ENCODE data around the gene RHOH. TPM values are rescaled to one million over a fixed set of nuclear protein-coding genes. Genes with fewer than 3 reads are reported as not detected.

The RHOH gene
- polyA plus RNA-seq, 1 experiment: not detected

DNA sequence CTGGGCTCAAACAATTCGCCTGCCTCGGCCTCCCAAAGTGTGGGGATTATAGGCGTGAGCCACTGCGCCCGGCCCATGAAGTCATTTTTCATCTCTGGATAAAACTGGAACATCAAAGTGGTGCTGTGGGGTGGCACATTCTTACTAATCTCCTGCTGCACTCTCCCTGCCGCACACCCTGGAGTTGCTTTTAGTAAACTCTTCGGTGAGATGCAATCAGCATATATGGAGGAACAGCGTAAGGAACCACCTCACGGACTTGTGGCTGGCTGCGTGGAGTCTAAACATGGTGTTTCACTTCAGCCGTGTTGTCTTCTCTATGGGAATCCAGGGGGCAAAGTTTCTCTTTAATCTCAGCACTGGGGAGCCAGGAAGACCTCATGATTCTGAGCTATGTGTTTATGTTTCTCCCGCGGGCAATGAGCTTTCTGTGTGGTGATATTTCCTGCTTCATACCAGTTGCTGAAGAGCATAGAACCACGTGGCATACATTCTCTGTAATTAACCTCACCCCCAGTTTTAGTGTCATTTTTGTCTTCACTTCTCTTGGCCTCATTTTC is 2.1 kb upstream of the RHOH start:
- H3K4me3 ChIP-seq (ENCODE audit: low read depth, low read length): peak overlapping the region; percentile 22; the same call in 1 of the 2 replicates
- ChIA-PET POLR2A (no interaction called here), CTCF (no interaction called here)
- no peaks in the 10 kb centered on the region for H3K9me3 ChIP-seq (ENCODE audit: control insufficient read depth, insufficient read depth, low read length)
- H3K27me3 ChIP-seq (ENCODE audit: control insufficient read depth, insufficient read depth, low read length): no peaks in the 10 kb centered on the region
- H3K27ac ChIP-seq (ENCODE audit: low read depth, low read length): peak overlapping the region; percentile 73
- TF ChIP-seq, protein P1, sequence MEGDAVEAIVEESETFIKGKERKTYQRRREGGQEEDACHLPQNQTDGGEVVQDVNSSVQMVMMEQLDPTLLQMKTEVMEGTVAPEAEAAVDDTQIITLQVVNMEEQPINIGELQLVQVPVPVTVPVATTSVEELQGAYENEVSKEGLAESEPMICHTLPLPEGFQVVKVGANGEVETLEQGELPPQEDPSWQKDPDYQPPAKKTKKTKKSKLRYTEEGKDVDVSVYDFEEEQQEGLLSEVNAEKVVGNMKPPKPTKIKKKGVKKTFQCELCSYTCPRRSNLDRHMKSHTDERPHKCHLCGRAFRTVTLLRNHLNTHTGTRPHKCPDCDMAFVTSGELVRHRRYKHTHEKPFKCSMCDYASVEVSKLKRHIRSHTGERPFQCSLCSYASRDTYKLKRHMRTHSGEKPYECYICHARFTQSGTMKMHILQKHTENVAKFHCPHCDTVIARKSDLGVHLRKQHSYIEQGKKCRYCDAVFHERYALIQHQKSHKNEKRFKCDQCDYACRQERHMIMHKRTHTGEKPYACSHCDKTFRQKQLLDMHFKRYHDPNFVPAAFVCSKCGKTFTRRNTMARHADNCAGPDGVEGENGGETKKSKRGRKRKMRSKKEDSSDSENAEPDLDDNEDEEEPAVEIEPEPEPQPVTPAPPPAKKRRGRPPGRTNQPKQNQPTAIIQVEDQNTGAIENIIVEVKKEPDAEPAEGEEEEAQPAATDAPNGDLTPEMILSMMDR (IDR thresholded peaks at IDR 0.05; ENCODE audit: low read depth, low read length): no peak
- DNase-seq (ENCODE audit: low read depth, low spot score): peak; percentile 16

DNA sequence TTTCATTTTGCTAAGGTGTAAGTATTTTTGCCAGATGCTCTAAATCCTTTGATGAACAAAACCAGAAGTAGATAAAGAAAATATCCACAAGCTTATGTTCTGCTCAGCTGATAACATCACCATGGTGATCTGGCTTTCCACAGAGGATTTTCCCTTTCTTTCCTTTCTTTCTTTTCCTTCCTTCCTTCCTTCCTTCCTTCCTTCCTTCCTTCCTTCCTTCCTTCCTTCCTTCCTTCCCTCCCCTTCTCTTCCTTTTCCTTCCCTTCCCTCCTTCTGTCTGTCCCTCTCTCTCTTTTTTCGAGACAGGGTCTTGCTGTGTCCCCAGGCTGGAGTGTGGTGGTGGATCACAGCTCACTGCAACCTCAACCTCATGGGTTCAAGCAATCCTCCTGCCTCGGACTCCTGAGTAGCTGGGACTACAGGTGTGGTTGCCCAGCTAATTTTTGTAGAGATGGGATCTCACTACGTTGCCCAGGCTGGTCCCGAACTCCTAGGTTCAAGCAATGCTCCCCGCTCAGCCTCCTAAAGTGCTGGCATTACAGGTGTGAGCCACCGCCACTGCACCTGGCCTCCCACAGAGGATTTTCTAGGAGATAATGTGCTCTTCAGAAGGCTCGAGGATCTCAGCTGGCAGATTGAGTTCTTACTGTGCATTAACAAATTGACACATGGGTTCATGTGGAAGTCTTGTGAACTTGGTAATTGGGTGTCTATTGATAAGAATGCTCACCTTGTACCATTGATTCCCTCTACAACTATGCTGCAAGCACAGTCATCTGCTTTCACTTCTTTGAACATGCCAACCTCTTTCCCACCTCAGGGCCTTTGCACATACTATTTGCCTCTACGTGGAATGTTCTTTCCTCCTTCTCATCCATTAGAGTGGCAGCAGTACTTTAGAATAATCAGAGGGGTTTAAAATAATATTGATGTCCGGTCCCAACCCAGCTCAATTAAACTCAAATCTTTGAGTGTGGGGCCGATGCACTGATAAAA is 1.4 kb upstream of the RHOH start:
- ChIA-PET POLR2A (no interaction called here), CTCF (interaction anchor here (1.1 kb wide), 1 partner anchor 114 kb away, joined by 3 read pairs; no protein-coding TSS in a partner anchor)
- DNase-seq (ENCODE audit: low read depth, low spot score): no peak
- Histone ChIP-seq H3K9me3 (ENCODE audit: control insufficient read depth, insufficient read depth, low read length) (no peaks in the 10 kb centered on the region), H3K27me3 (ENCODE audit: control insufficient read depth, insufficient read depth, low read length) (no peaks in the 10 kb centered on the region), H3K27ac (ENCODE audit: low read depth, low read length) (no peak overlapping the region), H3K4me3 (ENCODE audit: low read depth, low read length) (no peak overlapping the region)
- TF ChIP-seq, protein P1 (IDR thresholded peaks at IDR 0.05; ENCODE audit: low read depth, low read length): no peak

DNA sequence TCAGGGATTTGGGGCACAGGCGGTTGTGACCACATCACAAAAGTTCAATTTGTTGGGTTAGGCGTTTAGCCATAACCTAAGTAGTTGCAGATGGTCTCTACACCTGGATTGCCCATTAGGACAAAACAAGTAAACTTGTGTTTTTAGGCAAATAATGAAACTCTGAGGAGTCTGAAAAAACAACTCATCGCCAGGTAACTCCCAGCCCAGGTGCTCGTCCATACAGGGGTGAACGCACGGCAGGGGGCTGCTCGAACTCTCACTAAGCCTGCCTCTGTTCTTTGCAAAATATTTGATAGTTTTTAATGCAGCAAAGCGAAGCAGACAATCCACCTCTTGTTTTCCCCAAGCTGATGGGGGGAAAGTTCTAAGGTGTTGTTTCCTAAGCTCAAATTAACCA is 559 bp upstream of the RHOH start:
- H3K27me3 ChIP-seq (ENCODE audit: control insufficient read depth, insufficient read depth, low read length): no peaks in the 10 kb centered on the region
- TF ChIP-seq, protein P1 (IDR thresholded peaks at IDR 0.05; ENCODE audit: low read depth, low read length): no peak
- POLR2A ChIA-PET: no interaction called here
- CTCF ChIA-PET: interaction anchor here (1.1 kb wide), 1 partner anchor 113 kb away, joined by 3 read pairs; no protein-coding TSS in a partner anchor
- no peaks in the 10 kb centered on the region for H3K9me3 ChIP-seq (ENCODE audit: control insufficient read depth, insufficient read depth, low read length)
- DNase-seq (ENCODE audit: low read depth, low spot score): no peak
- no peak overlapping the region for H3K27ac ChIP-seq (ENCODE audit: low read depth, low read length)
- H3K4me3 ChIP-seq (ENCODE audit: low read depth, low read length): no peak overlapping the region

DNA sequence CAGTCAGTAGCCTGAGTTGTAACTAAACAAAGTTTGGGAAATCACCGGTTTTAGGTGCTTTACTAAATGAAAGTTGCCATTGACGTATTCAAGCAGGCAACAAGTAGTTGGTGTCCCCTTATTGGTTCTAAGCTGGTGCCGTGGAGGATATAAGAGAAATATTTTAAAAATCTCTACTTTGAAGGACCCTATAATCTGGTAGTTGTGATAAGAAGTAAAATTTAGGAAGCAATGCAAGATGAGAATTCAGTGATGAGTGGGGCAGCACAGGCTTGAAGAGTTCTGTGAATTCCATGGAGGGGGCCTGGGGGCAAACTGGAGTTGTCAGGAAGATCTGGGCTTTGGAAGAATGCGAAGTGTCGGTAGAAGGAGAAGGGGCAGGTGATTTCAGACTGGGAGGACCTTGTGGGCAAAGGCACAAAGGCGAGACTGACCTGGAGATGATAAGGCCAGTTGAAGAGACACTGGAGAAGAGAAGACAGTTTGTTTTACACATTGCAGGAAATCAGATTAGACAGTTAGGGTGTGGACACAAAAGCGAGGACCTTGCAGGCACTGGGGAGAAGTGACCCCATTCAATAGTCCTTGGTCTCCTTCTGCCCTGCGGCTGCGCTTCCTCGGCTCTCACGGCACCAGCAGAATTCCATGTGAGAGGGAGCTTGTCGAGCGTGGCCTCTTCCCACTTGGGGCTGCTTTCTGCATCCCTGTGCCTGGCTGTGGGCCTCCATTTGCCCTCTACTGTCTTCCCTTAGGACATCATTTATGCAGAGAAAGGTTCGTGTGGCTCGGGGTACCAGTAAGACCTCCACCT is 1.3 kb downstream of the RHOH start:
- POLR2A ChIA-PET: no interaction called here

More for the DNA sequence above, 1.3 kb downstream of the RHOH start:
- H3K27ac ChIP-seq (ENCODE audit: low read depth, low read length): no peak overlapping the region
- H3K27me3 ChIP-seq (ENCODE audit: control insufficient read depth, insufficient read depth, low read length): no peaks in the 10 kb centered on the region
- no peaks in the 10 kb centered on the region for H3K9me3 ChIP-seq (ENCODE audit: control insufficient read depth, insufficient read depth, low read length)
- DNase-seq (ENCODE audit: low read depth, low spot score): no peak
- H3K4me3 ChIP-seq (ENCODE audit: low read depth, low read length): no peak overlapping the region
- CTCF ChIA-PET: no interaction called here
- TF ChIP-seq, protein P1 (IDR thresholded peaks at IDR 0.05; ENCODE audit: low read depth, low read length): no peak

All from AG04450 (cell line).